B cell (primary cell): Measurements from ENCODE around the gene SLC9A3. TPM values are rescaled to one million over a fixed set of nuclear protein-coding genes. Genes with fewer than 3 reads are reported as not detected.

ENCODE experiments used
- ATAC-seq: fragments of 200-7000 bp; cut with Tn5 transposase; one replicate; pipeline ENCODE4 v1.10.0; 2021; ENCODE audit warnings: low read depth, mild to moderate bottlenecking, moderate number of reproducible peaks, moderate library complexity
- CTCF ChIA-PET: fragments of 350-600 bp; sonication (Branson Sonifier 250); formaldehyde crosslinking; loops from one replicate; lab custom pipeline; 2021; ENCODE audit warnings: antibody characterized with exemption, inconsistent platforms; lab: Charles Lee
- POLR2A ChIA-PET: fragments of 350-600 bp; sonication (Branson Sonifier 250); formaldehyde crosslinking; loops from one replicate; lab custom pipeline; 2021; ENCODE audit warnings: antibody characterized with exemption; lab: Charles Lee
- DNase-seq: peaks from one replicate; pipeline ENCODE4 v3.0.0; 2013
- H2AFZ ChIP-seq: 2 replicates; pipeline ENCODE4 v1.6.1; 2012; ENCODE audit warnings: mild to moderate bottlenecking, low read depth, low read length; ENCODE audit not compliant: insufficient read depth, poor library complexity, severe bottlenecking
- H3K27ac ChIP-seq, 2 donors: 1 replicate in 1 of 2; 2 replicates in 1 of 2; pipeline ENCODE4 v1.5.1; 2012 to 2013; ENCODE audit warnings: low read length in 2 of 2, mild to moderate bottlenecking in 2 of 2, moderate library complexity in 1 of 2
- H3K27me3 ChIP-seq, 4 experiments: fragments of 200-600 bp in 1 of 4; sonication (generic) in 1 of 4; replicated peaks in 1 of 4; 1 replicate in 2 of 4; 2 replicates in 2 of 4; pipeline versions ENCODE4 v1.6.1 to v1.7.0; 2013 to 2016; ENCODE audit warnings: low read length in 3 of 4, mild to moderate bottlenecking in 2 of 4, mixed read lengths in 1 of 4, moderate library complexity in 1 of 4; ENCODE audit not compliant: insufficient read depth in 4 of 4, control insufficient read depth in 3 of 4; ENCODE audit errors: control extremely low read depth in 1 of 4
- H3K36me3 ChIP-seq, 2 experiments: replicated peaks in 1 of 2; 1 replicate in 1 of 2; 2 replicates in 1 of 2; pipeline versions ENCODE4 v1.6.1 to v1.7.1; 2013; ENCODE audit warnings: low read length in 1 of 2; ENCODE audit not compliant: insufficient read depth in 2 of 2, control insufficient read depth in 1 of 2; ENCODE audit errors: control extremely low read depth in 1 of 2, extremely low read depth in 1 of 2
- H3K4me1 ChIP-seq, 2 donors: fragments of 200-600 bp in 1 of 2; sonication (generic) in 1 of 2; 1 replicate in 1 of 2; 2 replicates in 1 of 2; pipeline versions ENCODE4 v1.5.1 to v1.6.1; 2013 to 2017; ENCODE audit warnings: low read length in 2 of 2; ENCODE audit not compliant: control insufficient read depth in 2 of 2, insufficient read depth in 2 of 2
- H3K4me2 ChIP-seq: replicated peaks from 2 replicates; pipeline ENCODE3; 2012; ENCODE audit warnings: mild to moderate bottlenecking, low read depth, low read length; ENCODE audit not compliant: poor library complexity, severe bottlenecking
- H3K4me3 ChIP-seq, 5 experiments: fragments of 200-600 bp in 1 of 5; sonication (generic) in 1 of 5; 1 replicate in 3 of 5; 2 replicates in 2 of 5; pipeline versions ENCODE4 v1.5.1 to v1.7.0; 2011 to 2016; ENCODE audit warnings: low read length in 4 of 5, mild to moderate bottlenecking in 4 of 5, low read depth in 2 of 5, control low read depth in 1 of 5, moderate library complexity in 1 of 5; ENCODE audit not compliant: insufficient read depth in 1 of 5; ENCODE audit errors: control extremely low read depth in 1 of 5, extremely low read depth in 1 of 5
- H3K79me2 ChIP-seq: fragments of 200-600 bp; sonication (generic); one replicate; pipeline ENCODE4 v1.6.0; 2016; ENCODE audit warnings: low read length; ENCODE audit not compliant: control insufficient read depth, insufficient read depth
- H3K9ac ChIP-seq: fragments of 200-600 bp; sonication (generic); 2 replicates; pipeline ENCODE4 v1.6.1; 2017; ENCODE audit warnings: mild to moderate bottlenecking, low read length, moderate library complexity
- H3K9me3 ChIP-seq, 3 donors: one replicate each; pipeline versions ENCODE4 v1.6.1 to v1.7.1; 2013; ENCODE audit warnings: low read length in 2 of 3; ENCODE audit not compliant: control insufficient read depth in 2 of 3, insufficient read depth in 1 of 3; ENCODE audit errors: control extremely low read depth in 1 of 3
- H4K20me1 ChIP-seq: 2 replicates; pipeline ENCODE4 v1.6.0; 2012; ENCODE audit warnings: mild to moderate bottlenecking, low read length; ENCODE audit not compliant: insufficient read depth, control insufficient read depth, poor library complexity, severe bottlenecking
- H3K27ac Mint-ChIP-seq: one replicate; pipeline ENCODE4 v1.8.0; 2021; ENCODE audit warnings: mixed read lengths
- H3K27me3 Mint-ChIP-seq: one replicate; pipeline ENCODE4 v1.8.0; 2021; ENCODE audit warnings: mixed read lengths
- H3K4me1 Mint-ChIP-seq: one replicate; pipeline ENCODE4 v1.8.0; 2021; ENCODE audit warnings: mixed read lengths
- H3K4me3 Mint-ChIP-seq: one replicate; pipeline ENCODE4 v1.8.0; 2021; ENCODE audit warnings: mixed read lengths
- H3K9me3 Mint-ChIP-seq: one replicate; pipeline ENCODE4 v1.8.0; 2022; ENCODE audit warnings: mixed read lengths; ENCODE audit not compliant: insufficient read depth
- CTCF ChIP-seq: fragments of 200-600 bp; IDR thresholded peaks from one replicate; pipeline ENCODE4 v1.8.0; 2022; ENCODE audit warnings: antibody characterized with exemption, mild to moderate bottlenecking
- EZH2 ChIP-seq: IDR thresholded peaks from 2 replicates; pipeline ENCODE4 v1.6.1; 2012; ENCODE audit warnings: borderline replicate concordance, low read depth, mild to moderate bottlenecking, moderate library complexity, low read length; ENCODE audit not compliant: insufficient read depth, poor library complexity, severe bottlenecking
- WGBS: methylation state at CpG from one replicate; pipeline ENCODE4 v1.1.5; 2013; ENCODE audit warnings: missing lambda C conversion rate; ENCODE audit not compliant: insufficient coverage; 5-methylcytosine and 5-hydroxymethylcytosine counted together
- intact Hi-C: fragments of 100-400 bp; cut with micrococcal nuclease; formaldehyde crosslinking; loops from one replicate; pipeline ENCODE4 v1.10.0; 2022
- polyA plus RNA-seq: library from polyadenylated mRNA; depleted of rRNA; stranded (reverse); fragments of >200 nt; gene quantifications from 2 replicates; pipeline ENCODE4 v1.2.3, GENCODE V29; 2012
- total RNA-seq, 2 donors: library from RNA; stranded (reverse); fragments of 120-200 nt in 1 of 2; gene quantifications; 1 replicate in 1 of 2; 2 replicates in 1 of 2; pipeline versions ENCODE4 v1.2.3 to v1.2.4, GENCODE V29; 2013 to 2022

The SLC9A3 gene
- total and polyA plus RNA-seq, 2 donors (not counting 1 experiment from before 2014, with no cell fraction given) = 0.84 to 2.0 TPM

GRCh38 chr5:534743-535671 lies 10.8 kb upstream of the SLC9A3 start:
- Histone ChIP-seq H3K4me3 (no peak overlapping the region), H2AFZ (no peak overlapping the region), H4K20me1 (peaks cover 16% of the 10 kb centered on the region), H3K4me2 (no peak overlapping the region), H3K27me3 (peaks cover 0 to 89% (median 35%) of the 10 kb centered on the region in 4 experiments), H3K9ac (no peak overlapping the region), H3K27ac (no peak overlapping the region), H3K9me3 (peaks cover 0 to 83% (median 2%) of the 10 kb centered on the region in 3 donors), H3K79me2 (no peaks in the 10 kb centered on the region), H3K36me3 (no peaks in the 10 kb centered on the region), H3K4me1 (peaks cover 22 to 26% of the 10 kb centered on the region in 2 donors)
- Mint-ChIP-seq H3K9me3 (no peaks in the 10 kb centered on the region), H3K4me3 (no peak overlapping the region), H3K27me3 (peaks cover 39% of the 10 kb centered on the region), H3K4me1 (peaks cover 19% of the 10 kb centered on the region), H3K27ac (no peak overlapping the region)
- POLR2A ChIA-PET = no interaction called here
- CTCF ChIA-PET = no interaction called here
- ATAC-seq = no peak
- DNase-seq = no peak
- intact Hi-C loops = no loop called here
- WGBS = 91% methylated on average over 29 of the region's 41 CpGs
- TF ChIP-seq EZH2 = no peak
- no peak for TF ChIP-seq CTCF
